ENCODE measurements around the gene ATP6V1G1.

DNA sequence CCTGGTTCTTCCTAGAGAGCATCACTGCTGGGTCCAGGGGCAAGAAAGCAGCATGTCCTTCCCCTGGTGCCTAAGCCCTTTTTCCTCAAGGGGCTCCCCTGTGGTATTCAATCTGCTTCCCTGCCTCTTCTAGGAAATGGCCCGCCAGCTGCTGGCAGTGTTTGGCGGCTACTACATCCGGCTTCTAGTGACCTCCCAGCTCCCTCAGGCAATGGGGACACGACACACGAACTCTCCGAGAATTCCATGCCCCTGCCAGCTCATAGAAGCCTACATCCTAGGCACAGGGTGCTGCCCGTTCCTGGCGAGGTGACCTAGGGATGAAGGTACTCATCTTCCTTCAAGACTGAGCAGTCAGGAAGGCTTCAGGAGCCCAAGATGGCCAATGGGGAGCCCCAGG lies 55.4 kb downstream of the ATP6V1G1 start:
- TF ChIP-seq, protein P1, sequence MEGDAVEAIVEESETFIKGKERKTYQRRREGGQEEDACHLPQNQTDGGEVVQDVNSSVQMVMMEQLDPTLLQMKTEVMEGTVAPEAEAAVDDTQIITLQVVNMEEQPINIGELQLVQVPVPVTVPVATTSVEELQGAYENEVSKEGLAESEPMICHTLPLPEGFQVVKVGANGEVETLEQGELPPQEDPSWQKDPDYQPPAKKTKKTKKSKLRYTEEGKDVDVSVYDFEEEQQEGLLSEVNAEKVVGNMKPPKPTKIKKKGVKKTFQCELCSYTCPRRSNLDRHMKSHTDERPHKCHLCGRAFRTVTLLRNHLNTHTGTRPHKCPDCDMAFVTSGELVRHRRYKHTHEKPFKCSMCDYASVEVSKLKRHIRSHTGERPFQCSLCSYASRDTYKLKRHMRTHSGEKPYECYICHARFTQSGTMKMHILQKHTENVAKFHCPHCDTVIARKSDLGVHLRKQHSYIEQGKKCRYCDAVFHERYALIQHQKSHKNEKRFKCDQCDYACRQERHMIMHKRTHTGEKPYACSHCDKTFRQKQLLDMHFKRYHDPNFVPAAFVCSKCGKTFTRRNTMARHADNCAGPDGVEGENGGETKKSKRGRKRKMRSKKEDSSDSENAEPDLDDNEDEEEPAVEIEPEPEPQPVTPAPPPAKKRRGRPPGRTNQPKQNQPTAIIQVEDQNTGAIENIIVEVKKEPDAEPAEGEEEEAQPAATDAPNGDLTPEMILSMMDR (IDR thresholded peaks at IDR 0.05; ENCODE audit: insufficient read depth, low read depth, low read length), result no peak
- no peak for TF ChIP-seq EZH2 (IDR thresholded peaks at IDR 0.05; ENCODE audit: insufficient read depth, low read length)

Measured in astrocyte (in vitro differentiated cells and primary cell).